Bladder microvascular endothelial cell (primary cell): ENCODE data around the gene INO80B. TPM values are rescaled to one million over a fixed set of nuclear protein-coding genes. Genes with fewer than 3 reads are reported as not detected.

Source experiments
- total RNA-seq: library from RNA; depleted of rRNA; stranded (reverse); fragments of >200 nt; gene quantifications from 2 replicates; pipeline ENCODE4 v1.2.3, GENCODE V29; 2014

The INO80B gene
- total RNA-seq: 6.6 and 11.4 TPM in 2 replicates

GRCh38 chr2:74454654-74455511 is at the start of gene INO80B:
TSS of gene INO80B (plus strand) at chr2:74455087. CDS start at chr2:74455117, 30 bp downstream.

GRCh38 chr2:74421221-74421870 is 33.5 kb upstream of the INO80B start, which contains the start of the genes C2orf81 and WDR54:
TSS of gene C2orf81 (minus strand) at chr2:74421619. CDS start at chr2:74421560, 59 bp downstream.
TSS of gene WDR54 (plus strand) at chr2:74421730. CDS start at chr2:74422154, 424 bp downstream.

DNA sequence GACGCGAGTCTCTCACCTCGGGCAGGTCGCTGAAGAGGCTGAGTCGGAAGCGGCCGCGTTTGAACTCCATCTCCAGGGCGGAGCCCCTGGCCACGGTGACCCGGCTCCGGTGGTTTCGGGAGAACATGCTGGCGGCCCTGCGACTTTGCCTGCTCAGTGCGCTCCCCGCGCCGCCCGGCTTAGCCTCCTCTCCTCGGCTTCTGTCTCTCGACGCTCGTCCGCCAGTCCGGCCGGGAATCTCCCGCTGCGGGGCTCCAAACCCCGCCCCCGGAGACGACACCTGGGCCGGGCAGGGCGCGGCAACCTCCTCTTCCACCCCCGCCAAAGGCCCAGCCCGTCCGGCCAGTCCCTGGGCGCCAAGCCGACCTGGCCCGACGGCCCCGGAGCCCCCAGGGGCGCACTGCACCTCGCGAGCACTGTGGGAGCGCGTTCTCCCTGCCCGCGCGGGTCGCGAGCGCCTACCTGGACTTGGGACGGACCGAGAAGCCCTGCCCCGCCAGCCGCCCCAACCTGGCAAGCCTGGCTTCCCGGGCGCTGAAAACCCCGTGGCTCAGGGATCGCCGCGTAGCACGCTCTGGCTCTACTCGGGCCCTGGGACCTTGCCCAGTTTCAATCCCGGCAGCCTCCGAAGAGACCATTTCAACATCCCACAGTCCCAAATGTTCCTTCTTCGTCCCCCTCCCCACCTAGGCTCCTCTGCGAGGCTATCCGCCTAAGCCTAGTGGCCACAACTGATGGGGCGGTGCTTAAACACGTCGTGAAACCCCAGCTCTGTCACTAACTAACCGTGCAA is 13.0 kb upstream of the INO80B start, which contains the start of gene RTKN:
TSS of gene RTKN (minus strand) at position 248 of the 793 bp plus-strand sequence. CDS start at position 127, 121 bp downstream.

DNA sequence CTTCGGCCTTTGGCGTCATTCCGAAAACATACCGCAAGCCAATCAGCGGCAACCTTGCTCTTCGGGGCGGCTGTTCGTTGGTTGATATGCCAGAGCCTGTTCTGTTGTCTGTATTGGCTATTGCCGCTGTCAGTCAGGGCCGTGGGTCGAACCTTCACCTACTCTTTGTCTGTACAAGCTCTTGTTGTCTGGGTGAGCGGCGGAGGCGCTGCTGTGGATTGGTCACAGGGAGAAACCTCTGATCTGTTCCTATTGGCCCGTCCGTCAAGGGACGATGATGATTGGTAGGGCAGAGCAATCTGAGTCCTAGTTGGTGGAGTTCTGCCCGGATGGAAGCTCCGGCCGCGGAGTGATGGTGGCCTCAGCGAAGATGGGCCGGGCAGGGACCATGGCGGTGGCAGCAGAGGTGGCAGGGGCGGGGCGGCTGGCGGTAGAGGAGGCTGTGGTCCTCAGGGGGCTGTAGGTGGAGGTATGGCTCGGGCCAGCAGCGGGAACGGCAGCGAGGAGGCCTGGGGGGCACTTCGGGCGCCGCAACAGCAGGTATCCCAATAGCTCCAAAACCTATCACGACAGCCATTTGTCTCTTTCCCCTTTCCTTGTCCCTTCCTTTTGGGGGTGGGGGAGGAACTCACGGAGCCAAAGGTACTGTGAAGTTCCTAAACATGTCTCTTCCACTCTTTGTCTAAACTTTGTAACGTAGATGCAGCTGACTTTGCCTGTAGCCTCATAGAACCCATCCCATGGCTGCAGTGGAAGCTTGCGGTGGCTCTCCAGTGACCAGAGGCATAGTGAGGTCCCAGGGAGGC is 3.4 kb downstream of the INO80B start, which contains the start of gene WBP1:
TSS of gene WBP1 (plus strand) at position 307 of the 806 bp plus-strand sequence. CDS start at position 472, 165 bp downstream.

DNA sequence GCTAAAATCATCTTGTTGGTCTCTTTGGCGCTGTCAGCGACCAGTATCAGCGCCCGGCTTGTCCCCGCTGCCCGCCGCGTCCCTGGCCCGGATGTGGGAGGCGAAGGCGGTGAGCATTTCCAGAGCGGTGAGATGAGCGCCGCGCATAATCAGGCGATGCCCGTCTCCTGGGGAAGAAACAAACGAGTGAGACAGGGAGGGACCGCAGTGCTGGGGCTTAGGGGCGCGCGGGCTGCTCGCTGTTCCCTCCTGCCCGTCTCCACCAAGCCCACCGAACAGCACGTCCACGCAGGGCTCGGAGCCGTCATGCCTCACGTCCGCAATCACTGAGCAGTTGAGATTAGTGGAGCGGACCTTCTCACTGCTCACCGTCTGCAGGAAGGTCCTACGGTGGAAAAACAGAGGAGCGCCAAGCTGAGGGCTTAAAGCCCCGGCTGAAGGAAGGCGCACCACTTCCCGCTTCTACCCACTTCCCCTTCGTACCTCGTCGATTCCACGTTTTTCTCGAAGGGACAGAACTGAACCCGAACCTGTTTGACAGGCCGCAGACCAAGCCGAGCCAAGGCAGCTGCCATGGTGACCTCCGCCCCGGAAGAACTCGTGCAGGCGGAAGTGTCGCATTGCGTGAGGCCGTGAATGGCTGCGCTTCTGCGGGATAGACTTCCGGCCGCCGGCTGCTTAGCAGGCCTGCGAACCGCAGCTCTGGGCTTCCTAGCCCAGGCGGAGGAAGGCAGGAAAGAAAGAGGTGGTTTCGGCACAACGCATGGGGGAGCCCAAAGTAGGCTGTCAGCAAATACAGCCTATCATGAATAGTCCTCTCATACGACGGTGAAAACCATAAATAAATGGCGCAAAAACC is 17.4 kb downstream of the INO80B start, which contains the start of gene MRPL53:
TSS of gene MRPL53 (minus strand) at position 595 of the 859 bp plus-strand sequence. CDS start at position 575, 20 bp downstream.

GRCh38 chr2:74482801-74483674 is 28.2 kb downstream of the INO80B start, which contains the start of the genes CCDC142 and TTC31:
TSS of gene CCDC142 (minus strand) at chr2:74482998. CDS start at chr2:74482837, 161 bp downstream.
TSS of gene TTC31 (plus strand) at chr2:74483081. CDS start at chr2:74483096, 15 bp downstream.

GRCh38 chr2:74499267-74499939 is 44.5 kb downstream of the INO80B start, which contains the start of gene LBX2:
TSS of gene LBX2 (minus strand) at chr2:74499603. CDS start at chr2:74499537, 66 bp downstream.

DNA sequence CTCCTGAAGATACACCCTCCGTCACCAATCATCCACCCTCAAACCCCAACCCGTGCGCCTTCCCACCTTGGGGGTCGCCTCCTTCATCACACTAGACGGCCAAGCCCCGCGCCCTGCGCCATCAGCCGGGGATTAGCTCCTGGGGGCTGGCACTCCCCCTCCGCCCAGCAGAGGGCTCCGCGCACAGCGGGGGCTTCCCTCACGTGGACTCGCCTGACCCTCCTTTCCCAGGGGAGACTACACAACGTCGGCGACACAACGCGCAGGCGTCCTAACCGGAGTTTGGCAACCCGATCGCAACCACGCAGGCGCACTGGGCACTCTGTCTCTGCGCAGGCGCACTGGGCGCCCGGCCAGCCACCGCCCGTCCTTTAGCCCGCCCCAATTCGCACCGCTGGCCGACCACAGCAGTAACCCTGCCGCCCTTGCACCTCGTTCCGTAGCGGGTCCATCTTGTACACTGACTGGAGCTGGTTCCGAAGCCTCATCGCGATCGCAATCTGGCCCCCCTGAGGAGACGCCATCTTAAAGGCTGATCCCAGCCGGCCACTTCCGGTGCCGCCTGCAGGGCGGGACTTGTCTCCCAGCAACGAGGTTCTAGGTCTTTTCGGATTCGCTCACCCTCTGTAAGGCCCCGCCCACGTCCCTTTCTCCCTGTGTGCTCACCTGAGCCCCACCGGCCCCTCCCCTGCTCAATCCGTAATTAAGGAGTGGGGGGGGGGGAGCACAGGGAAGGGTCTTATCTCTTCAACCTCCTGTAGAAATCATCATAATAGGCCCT is 52.4 kb downstream of the INO80B start, which contains the start of gene PCGF1:
TSS of gene PCGF1 (minus strand) at position 551 of the 781 bp plus-strand sequence. CDS start at position 524, 27 bp downstream.

Other genes with a start within 250 kb of the INO80B start
- 0.38 TPM in 1 of 2 replicates, not detected in the other for gene SLC4A5, start 111.7 kb upstream of the INO80B start, total RNA-seq
- 101 and 183 TPM in 2 replicates for gene DCTN1, start 74.8 kb upstream of the INO80B start, total RNA-seq
- gene C2orf81, start 33.5 kb upstream of the INO80B start, total RNA-seq: 0.13 and 0.16 TPM in 2 replicates
- 23.2 and 38.9 TPM in 2 replicates for gene WDR54, start 33.4 kb upstream of the INO80B start, total RNA-seq
- gene RTKN, start 13.2 kb upstream of the INO80B start, total RNA-seq: 3.2 and 30.9 TPM in 2 replicates
- 25.9 and 49.3 TPM in 2 replicates for gene WBP1, start 3.4 kb downstream of the INO80B start, total RNA-seq
- 46.6 and 63.2 TPM in 2 replicates for gene MOGS, start 10.3 kb downstream of the INO80B start, total RNA-seq
- 36.4 and 43.2 TPM in 2 replicates for gene MRPL53, start 17.6 kb downstream of the INO80B start, total RNA-seq
- 12.6 and 21.5 TPM in 2 replicates for gene CCDC142, start 27.9 kb downstream of the INO80B start, total RNA-seq
- 6.0 and 12.3 TPM in 2 replicates for gene TTC31, start 28.0 kb downstream of the INO80B start, total RNA-seq
- 1.3 and 1.9 TPM in 2 replicates for gene LBX2, start 44.5 kb downstream of the INO80B start, total RNA-seq
- 9.7 and 12.0 TPM in 2 replicates for gene PCGF1, start 52.6 kb downstream of the INO80B start, total RNA-seq
- gene TLX2, start 59.4 kb downstream of the INO80B start, total RNA-seq: not detected in 2 replicates
- 0.16 TPM in 1 of 2 replicates, not detected in the other for gene DQX1, start 71.1 kb downstream of the INO80B start, total RNA-seq
- gene AUP1, start 74.6 kb downstream of the INO80B start, total RNA-seq: 92.4 and 104 TPM in 2 replicates
- 38.4 and 43.9 TPM in 2 replicates for gene HTRA2, start 74.8 kb downstream of the INO80B start, total RNA-seq
- gene LOXL3, start 98.9 kb downstream of the INO80B start, total RNA-seq: 1.4 and 1.8 TPM in 2 replicates
- 14.4 and 18.3 TPM in 2 replicates for gene DOK1, start 99.6 kb downstream of the INO80B start, total RNA-seq
- not detected in 2 replicates for gene M1AP, start 193.2 kb downstream of the INO80B start, total RNA-seq
- 2.3 and 7.0 TPM in 2 replicates for gene SEMA4F, start 199.2 kb downstream of the INO80B start, total RNA-seq